IPS-18c (cell line): ENCODE data around the gene CCDC138.

Source experiments
- H3K4me3 ChIP-seq: 2 replicates; pipeline ENCODE4 v1.7.0; 2013; ENCODE audit warnings: low read depth, mild to moderate bottlenecking, low read length, moderate library complexity; ENCODE audit not compliant: insufficient read depth
- H3K9me3 ChIP-seq: one replicate; pipeline ENCODE4 v1.6.1; 2013; ENCODE audit warnings: mild to moderate bottlenecking, low read length, moderate library complexity; ENCODE audit not compliant: control insufficient read depth, insufficient read depth

CCDC138 gene

GRCh38 chr2:108868911-108869310, 82.3 kb downstream of the CCDC138 start:
- Histone ChIP-seq H3K4me3 (no peak overlapping the region), H3K9me3 (no peaks in the 10 kb centered on the region)

GRCh38 chr2:108869542-108869941, 83.0 kb downstream of the CCDC138 start:
- H3K4me3 ChIP-seq, result no peak overlapping the region
- no peaks in the 10 kb centered on the region for H3K9me3 ChIP-seq

GRCh38 chr2:108870069-108870644, 83.6 kb downstream of the CCDC138 start:
- H3K4me3 ChIP-seq, result no peak overlapping the region
- H3K9me3 ChIP-seq, result no peaks in the 10 kb centered on the region

- Histone ChIP-seq H3K4me3 (no peak overlapping the region), H3K9me3 (peaks cover 4% of the 10 kb centered on the region)
Observed at GRCh38 chr2:108877506-108877905, 90.9 kb downstream of the CCDC138 start.

GRCh38 chr2:108878276-108878675, 91.7 kb downstream of the CCDC138 start:
- Histone ChIP-seq H3K9me3 (peaks cover 4% of the 10 kb centered on the region), H3K4me3 (no peak overlapping the region)

- peaks cover 4% of the 10 kb centered on the region for H3K9me3 ChIP-seq
- no peak overlapping the region for H3K4me3 ChIP-seq
Observed at GRCh38 chr2:108884619-108885018, 98.0 kb downstream of the CCDC138 start.

- H3K9me3 ChIP-seq, result no peaks in the 10 kb centered on the region
- H3K4me3 ChIP-seq, result no peak overlapping the region
Observed at GRCh38 chr2:108889907-108890306, 103.3 kb downstream of the CCDC138 start.

GRCh38 chr2:108893277-108893676, 106.7 kb downstream of the CCDC138 start:
- Histone ChIP-seq H3K4me3 (no peak overlapping the region), H3K9me3 (no peaks in the 10 kb centered on the region)

- Histone ChIP-seq H3K4me3 (no peak overlapping the region), H3K9me3 (no peaks in the 10 kb centered on the region)
Observed at GRCh38 chr2:108894766-108895165, 108.2 kb downstream of the CCDC138 start.

- no peak overlapping the region for H3K4me3 ChIP-seq
Observed at GRCh38 chr2:108895188-108895587, 108.6 kb downstream of the CCDC138 start.

GRCh38 chr2:108896741-108897140, 110.2 kb downstream of the CCDC138 start:
- no peak overlapping the region for H3K4me3 ChIP-seq
- H3K9me3 ChIP-seq, result no peaks in the 10 kb centered on the region

More at GRCh38 chr2:108895188-108895587, 108.6 kb downstream of the CCDC138 start:
- no peaks in the 10 kb centered on the region for H3K9me3 ChIP-seq

GRCh38 chr2:108898315-108899082, 111.9 kb downstream of the CCDC138 start:
- H3K4me3 ChIP-seq, result no peak overlapping the region
- no peaks in the 10 kb centered on the region for H3K9me3 ChIP-seq

- no peak overlapping the region for H3K4me3 ChIP-seq
- no peaks in the 10 kb centered on the region for H3K9me3 ChIP-seq
Observed at GRCh38 chr2:108904680-108905079, 118.1 kb downstream of the CCDC138 start.

GRCh38 chr2:108905176-108905575, 118.6 kb downstream of the CCDC138 start:
- Histone ChIP-seq H3K9me3 (no peaks in the 10 kb centered on the region), H3K4me3 (no peak overlapping the region)

- Histone ChIP-seq H3K9me3 (no peaks in the 10 kb centered on the region), H3K4me3 (no peak overlapping the region)
Observed at GRCh38 chr2:108905906-108906305, 119.3 kb downstream of the CCDC138 start.

- no peaks in the 10 kb centered on the region for H3K9me3 ChIP-seq
- no peak overlapping the region for H3K4me3 ChIP-seq
Observed at GRCh38 chr2:108906403-108907077, 120.0 kb downstream of the CCDC138 start.

- Histone ChIP-seq H3K4me3 (no peak overlapping the region), H3K9me3 (no peaks in the 10 kb centered on the region)
Observed at GRCh38 chr2:108907822-108908712, 121.5 kb downstream of the CCDC138 start.
